Thoracic aorta (tissue), 2 donors: ENCODE data around the gene ABHD2. TPM values are rescaled to one million over a fixed set of nuclear protein-coding genes. Genes with fewer than 3 reads are reported as not detected.
"Not testable (repeated sequence)": the region's sequence is repeated elsewhere in the genome, so short reads cannot be mapped to it uniquely, and the experiment has no call there.

Experiments used
- ATAC-seq: fragments of 150-250 bp; one replicate; pipeline ENCODE4 v1.8.0; 2017; ENCODE audit warnings: low read depth; ENCODE audit not compliant: insufficient number of reproducible peaks, low FRiP score
- DNase-seq: peaks from one replicate; pipeline ENCODE4 v3.0.0-alpha.2; 2020; ENCODE audit warnings: low spot score
- H3K27ac ChIP-seq, 2 donors: fragments of 200-600 bp; sonication (generic); 1 replicate in 1 of 2; 2 replicates in 1 of 2; pipeline ENCODE4 v1.5.1; 2016; ENCODE audit warnings: mild to moderate bottlenecking in 2 of 2, moderate library complexity in 2 of 2
- H3K27me3 ChIP-seq: fragments of 200-600 bp; sonication (generic); replicated peaks from 2 replicates; pipeline ENCODE4 v1.6.0; 2016; ENCODE audit warnings: mild to moderate bottlenecking; ENCODE audit not compliant: insufficient read depth
- H3K36me3 ChIP-seq: fragments of 200-600 bp; sonication (generic); one replicate; pipeline ENCODE4 v1.5.1; 2016
- H3K4me1 ChIP-seq, 2 donors: fragments of 200-600 bp; sonication (generic); 1 replicate in 1 of 2; 2 replicates in 1 of 2; pipeline versions ENCODE4 v1.5.1 to v1.6.0; 2016; ENCODE audit warnings: low read depth in 2 of 2, mild to moderate bottlenecking in 1 of 2; ENCODE audit not compliant: control insufficient read depth in 1 of 2
- H3K4me3 ChIP-seq: fragments of 200-600 bp; sonication (generic); 2 replicates; pipeline ENCODE4 v1.5.1; 2016; ENCODE audit warnings: mild to moderate bottlenecking
- H3K9me3 ChIP-seq: fragments of 200-600 bp; sonication (generic); 2 replicates; pipeline ENCODE4 v1.5.1; 2016
- CTCF ChIP-seq: fragments of 200-600 bp; sonication (generic); IDR thresholded peaks from one replicate; pipeline ENCODE4 v1.5.1; 2019; ENCODE audit warnings: antibody characterized with exemption
- total RNA-seq, 2 donors: library from RNA; depleted of rRNA; stranded (reverse); fragments of >200 nt; gene quantifications; one replicate each; pipeline versions ENCODE4 v1.1.0 to v1.2.3, GENCODE V29; 2016

The ABHD2 gene
- total RNA-seq, 2 donors from 2014 or later = 177 to 283 TPM

GRCh38 chr15:89140595-89140994 lies 52.3 kb downstream of the ABHD2 start:
- TF ChIP-seq CTCF = no peak
- no peak for ATAC-seq
- Histone ChIP-seq H3K27me3 (no peaks in the 10 kb centered on the region), H3K36me3 (peaks cover 3% of the 10 kb centered on the region), H3K4me3 (no peak overlapping the region), H3K4me1 (peaks cover 59 to 85% of the 10 kb centered on the region in 2 donors), H3K9me3 (no peaks in the 10 kb centered on the region), H3K27ac (peak overlapping the region; percentile 94 to 95)
- no peak for DNase-seq

DNA sequence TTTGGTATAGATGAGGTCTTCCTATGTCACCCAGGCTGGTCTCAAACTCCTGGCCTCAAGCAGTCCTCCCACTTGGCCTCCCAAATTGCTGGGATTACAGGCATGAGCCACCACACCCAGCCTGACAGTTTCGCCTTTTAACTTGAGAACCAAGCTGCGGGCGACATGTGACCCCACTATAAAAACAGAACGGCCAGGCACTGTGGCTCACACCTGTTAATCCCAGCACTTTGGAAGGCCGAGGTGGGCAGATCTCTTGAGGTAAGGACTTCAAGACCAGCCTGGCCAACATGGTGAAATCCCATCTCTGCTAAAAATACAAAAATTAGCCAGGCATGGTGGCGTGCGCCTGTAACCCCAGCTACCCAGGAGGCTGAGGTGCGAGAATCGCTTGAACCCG lies 52.9 kb downstream of the ABHD2 start:
- not testable (repeated sequence) for H3K9me3 ChIP-seq, H3K27me3 ChIP-seq, ATAC-seq, DNase-seq, H3K36me3 ChIP-seq, H3K4me3 ChIP-seq
- peaks cover 56 to 81% of the 10 kb centered on the region in 2 donors for H3K4me1 ChIP-seq
- H3K27ac ChIP-seq = peak overlapping the region; percentile 94 to 95

DNA sequence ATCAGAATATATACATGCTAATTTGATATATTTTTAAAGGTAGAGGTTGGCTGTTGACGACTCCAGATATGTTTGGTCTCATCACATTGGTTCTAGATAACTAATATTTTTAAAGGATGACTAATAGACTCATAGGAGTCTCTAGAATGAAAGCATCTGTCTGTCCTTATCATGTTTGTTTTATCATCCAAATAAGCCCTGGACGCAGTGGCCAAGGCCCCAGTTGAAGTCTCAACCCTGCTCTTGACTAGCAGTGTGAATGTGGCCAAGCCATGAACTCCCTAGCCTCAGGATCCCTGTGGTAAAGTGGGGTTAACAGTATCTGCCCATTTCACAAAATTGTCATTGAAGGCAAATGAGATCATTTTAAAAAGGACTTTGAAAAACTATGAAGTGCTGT lies 53.6 kb downstream of the ABHD2 start:
- Histone ChIP-seq H3K9me3 (no peaks in the 10 kb centered on the region), H3K4me3 (no peak overlapping the region), H3K36me3 (peaks cover 3% of the 10 kb centered on the region), H3K4me1 (peaks cover 49 to 74% of the 10 kb centered on the region in 2 donors), H3K27ac (peak overlapping the region; percentile 94 to 95), H3K27me3 (no peaks in the 10 kb centered on the region)
- DNase-seq (no peak), ATAC-seq (no peak)
- TF ChIP-seq CTCF = no peak

GRCh38 chr15:89142423-89142822 lies 54.2 kb downstream of the ABHD2 start:
- Histone ChIP-seq H3K36me3 (peaks cover 3% of the 10 kb centered on the region), H3K27me3 (no peaks in the 10 kb centered on the region), H3K9me3 (no peaks in the 10 kb centered on the region), H3K27ac (peak overlapping the region; percentile 94 to 95), H3K4me1 (peaks cover 44 to 68% of the 10 kb centered on the region in 2 donors), H3K4me3 (no peak overlapping the region)
- DNase-seq (no peak), ATAC-seq (no peak)
- no peak for TF ChIP-seq CTCF

DNA sequence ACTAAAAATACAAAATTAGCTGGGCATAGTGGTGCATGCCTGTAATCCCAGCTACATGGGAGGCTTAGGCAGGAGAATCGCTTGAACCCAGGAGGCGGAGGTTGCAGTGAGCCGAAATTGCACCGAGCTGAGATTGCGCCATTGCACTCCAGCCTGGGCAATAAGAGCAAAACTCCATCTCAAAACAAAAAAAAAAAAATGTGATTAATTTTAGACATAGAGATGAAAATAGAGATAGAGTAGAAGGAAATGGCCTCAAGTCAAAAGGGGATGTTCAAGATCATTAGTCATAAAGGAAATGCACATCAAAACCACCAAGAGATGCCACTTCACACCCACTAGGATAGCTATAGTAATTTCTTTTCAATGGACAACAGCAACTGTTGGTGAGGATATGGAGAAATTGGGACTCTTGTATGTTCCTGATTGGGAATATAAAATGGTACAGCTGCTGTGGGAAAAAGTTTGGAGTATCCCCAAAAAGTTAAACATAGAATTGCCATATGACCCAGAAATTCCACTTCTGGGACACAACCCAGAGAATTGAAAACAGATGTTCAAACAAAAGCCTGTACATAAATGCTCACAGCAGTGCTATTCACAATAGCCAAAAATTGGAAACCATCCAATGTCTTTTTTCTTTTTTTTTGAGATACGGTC lies 55.4 kb downstream of the ABHD2 start:
- H3K36me3 ChIP-seq = peaks cover 3% of the 10 kb centered on the region
- DNase-seq = no peak
- no peak for TF ChIP-seq CTCF
- no peaks in the 10 kb centered on the region for H3K27me3 ChIP-seq
- H3K4me1 ChIP-seq = peaks cover 34 to 56% of the 10 kb centered on the region in 2 donors
- no peak for ATAC-seq
- H3K9me3 ChIP-seq = no peaks in the 10 kb centered on the region
- H3K4me3 ChIP-seq = no peak overlapping the region
- peak overlapping the region in 1 of 2 donors; percentile 57 for H3K27ac ChIP-seq

- H3K4me1 ChIP-seq = peaks cover 28 to 48% of the 10 kb centered on the region in 2 donors
- no peak for TF ChIP-seq CTCF
- no peak for ATAC-seq
Measured at GRCh38 chr15:89144491-89144890, 56.2 kb downstream of the ABHD2 start.

More at GRCh38 chr15:89144491-89144890, 56.2 kb downstream of the ABHD2 start:
- peaks cover 3% of the 10 kb centered on the region for H3K36me3 ChIP-seq
- DNase-seq = no peak
- no peaks in the 10 kb centered on the region for H3K27me3 ChIP-seq
- no peaks in the 10 kb centered on the region for H3K9me3 ChIP-seq
- no peak overlapping the region for H3K4me3 ChIP-seq
- peak overlapping the region in 1 of 2 donors; percentile 57 for H3K27ac ChIP-seq
